Measurements from ENCODE around the gene CTDSP2.

DNA sequence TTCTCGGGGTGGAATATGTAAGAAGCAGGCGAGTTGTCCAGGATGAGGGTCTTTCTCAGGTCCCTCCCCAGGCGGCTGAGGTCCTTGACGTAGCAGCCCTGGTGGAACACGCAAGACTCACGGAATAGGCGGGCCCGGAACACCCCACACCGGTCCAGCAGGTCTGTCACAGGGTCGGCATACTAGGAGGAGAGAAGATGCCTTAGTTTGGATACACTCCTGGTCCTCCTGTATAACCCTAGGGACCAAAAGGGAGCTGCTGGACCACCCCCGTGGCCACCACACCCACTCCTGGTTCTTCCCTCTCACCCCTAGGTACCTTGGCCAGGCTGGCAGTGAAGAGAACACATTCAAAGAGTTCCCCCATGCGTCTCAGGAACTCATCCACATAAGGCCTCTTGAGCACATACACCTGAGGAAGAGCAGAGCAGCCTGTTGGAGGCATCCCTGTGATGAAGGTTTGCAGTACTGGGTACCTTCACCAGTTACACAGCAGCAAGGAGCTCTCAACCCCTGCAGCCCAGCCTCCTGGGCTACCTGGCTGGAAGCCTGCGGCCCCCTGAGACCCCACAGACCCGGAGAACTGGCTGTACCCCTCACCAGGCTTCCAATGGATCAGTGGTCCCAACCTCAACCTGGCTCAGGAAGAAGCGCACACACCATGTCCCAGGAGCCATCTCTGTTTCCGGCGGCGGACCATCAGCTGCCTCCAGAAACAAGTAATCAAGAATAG, 22.5 kb downstream of the CTDSP2 start:
- TF ChIP-seq ELF4 (IDR thresholded peaks at IDR 0.05), result no peak
- no peak for TF ChIP-seq HDGF (IDR thresholded peaks at IDR 0.05; ENCODE audit: borderline replicate concordance)
- no peak for TF ChIP-seq FOXM1 (IDR thresholded peaks at IDR 0.05; ENCODE audit: borderline replicate concordance)
- TF ChIP-seq SUZ12 (IDR thresholded peaks at IDR 0.05), result no peak
- TF ChIP-seq CTBP1 (IDR thresholded peaks at IDR 0.05; ENCODE audit: borderline replicate concordance), result no peak
- TF ChIP-seq, protein P1, sequence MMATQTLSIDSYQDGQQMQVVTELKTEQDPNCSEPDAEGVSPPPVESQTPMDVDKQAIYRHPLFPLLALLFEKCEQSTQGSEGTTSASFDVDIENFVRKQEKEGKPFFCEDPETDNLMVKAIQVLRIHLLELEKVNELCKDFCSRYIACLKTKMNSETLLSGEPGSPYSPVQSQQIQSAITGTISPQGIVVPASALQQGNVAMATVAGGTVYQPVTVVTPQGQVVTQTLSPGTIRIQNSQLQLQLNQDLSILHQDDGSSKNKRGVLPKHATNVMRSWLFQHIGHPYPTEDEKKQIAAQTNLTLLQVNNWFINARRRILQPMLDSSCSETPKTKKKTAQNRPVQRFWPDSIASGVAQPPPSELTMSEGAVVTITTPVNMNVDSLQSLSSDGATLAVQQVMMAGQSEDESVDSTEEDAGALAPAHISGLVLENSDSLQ (IDR thresholded peaks at IDR 0.05), result no peak
- TF ChIP-seq ZNF384 (IDR thresholded peaks at IDR 0.05), result no peak
- no peak for TF ChIP-seq BHLHE40 (IDR thresholded peaks at IDR 0.05; ENCODE audit: borderline replicate concordance)
- no peak for TF ChIP-seq ARNT (IDR thresholded peaks at IDR 0.05)
- no peak for TF ChIP-seq FOXA1 (IDR thresholded peaks at IDR 0.05)
